HG02798 (cell line): Measurements from ENCODE around the gene BLOC1S6.
A peak's percentile ranks its signal among the peaks of the same experiment; 100 is the strongest.
"Not testable (repeated sequence)": the region's sequence is repeated elsewhere in the genome, so short reads cannot be mapped to it uniquely, and the experiment has no call there.

Experiments
- ATAC-seq: cut with Tn5 transposase; IDR thresholded peaks from one replicate; pipeline ENCODE4 v1.9.1; 2021; ENCODE audit warnings: mild to moderate bottlenecking; ENCODE audit not compliant: unreplicated experiment, poor library complexity

Gene BLOC1S6

DNA sequence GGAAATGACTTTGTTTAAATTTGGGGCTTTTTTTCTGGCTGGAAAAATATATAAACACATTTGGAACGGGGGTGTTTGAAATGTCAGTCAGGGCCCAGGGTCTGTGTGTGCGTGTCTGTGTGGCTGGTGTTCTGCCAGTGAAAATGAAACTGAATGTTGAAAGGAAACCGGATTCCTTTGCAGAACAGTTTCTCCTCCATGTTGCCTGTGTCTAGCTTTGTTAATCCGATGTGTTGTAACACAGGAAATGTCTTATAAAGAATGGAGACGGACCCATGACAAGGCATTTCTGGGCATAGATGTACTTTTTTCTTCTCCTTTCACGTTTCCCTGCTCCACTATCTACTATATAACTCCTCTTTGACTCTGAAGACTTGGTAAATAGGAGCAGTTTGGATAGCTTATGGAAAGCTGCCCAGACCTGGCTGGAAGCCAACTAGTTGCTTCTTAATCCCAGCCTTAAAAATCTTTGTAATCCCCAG is 50.4 kb downstream of the BLOC1S6 start:
- ATAC-seq = peak; percentile 49

DNA sequence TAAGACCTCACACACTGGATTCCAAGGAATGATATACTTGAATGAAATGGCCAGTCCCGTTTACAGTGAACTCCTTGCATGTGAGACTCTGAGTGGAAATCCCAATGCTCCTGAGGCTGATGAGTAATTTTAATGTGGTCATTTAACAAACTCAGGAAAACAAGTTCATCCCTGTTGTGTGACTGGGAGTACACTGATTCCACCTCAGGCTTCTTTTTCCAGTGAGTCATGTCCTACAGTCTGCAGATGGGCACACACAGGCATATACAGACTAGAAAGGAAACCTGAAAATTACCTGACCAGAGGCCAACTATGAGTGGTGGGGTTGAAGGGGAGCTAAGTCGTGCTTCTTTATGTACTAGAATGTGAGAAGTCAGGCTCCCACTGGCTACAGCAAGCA is 53.4 kb downstream of the BLOC1S6 start:
- no peak for ATAC-seq

DNA sequence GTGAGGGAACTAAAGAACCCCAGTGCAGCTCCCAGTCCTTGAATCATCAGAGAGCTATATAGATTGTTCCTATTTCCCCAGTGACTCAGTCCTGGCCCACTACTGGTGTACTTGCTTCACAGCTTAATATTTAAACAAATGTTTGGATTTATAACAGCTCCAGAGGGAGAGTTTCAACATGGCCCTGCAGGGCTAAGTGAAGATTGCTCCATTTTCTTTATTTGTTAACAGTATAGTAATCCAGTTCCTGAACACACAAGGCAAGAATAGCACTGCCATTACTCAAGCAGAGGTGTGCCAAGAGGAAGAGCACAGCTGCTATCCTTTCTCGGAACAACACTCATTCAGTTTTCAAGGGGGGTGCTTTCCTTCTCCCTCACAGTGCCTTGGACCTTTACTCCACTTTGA is 54.2 kb downstream of the BLOC1S6 start:
- ATAC-seq = no peak

DNA sequence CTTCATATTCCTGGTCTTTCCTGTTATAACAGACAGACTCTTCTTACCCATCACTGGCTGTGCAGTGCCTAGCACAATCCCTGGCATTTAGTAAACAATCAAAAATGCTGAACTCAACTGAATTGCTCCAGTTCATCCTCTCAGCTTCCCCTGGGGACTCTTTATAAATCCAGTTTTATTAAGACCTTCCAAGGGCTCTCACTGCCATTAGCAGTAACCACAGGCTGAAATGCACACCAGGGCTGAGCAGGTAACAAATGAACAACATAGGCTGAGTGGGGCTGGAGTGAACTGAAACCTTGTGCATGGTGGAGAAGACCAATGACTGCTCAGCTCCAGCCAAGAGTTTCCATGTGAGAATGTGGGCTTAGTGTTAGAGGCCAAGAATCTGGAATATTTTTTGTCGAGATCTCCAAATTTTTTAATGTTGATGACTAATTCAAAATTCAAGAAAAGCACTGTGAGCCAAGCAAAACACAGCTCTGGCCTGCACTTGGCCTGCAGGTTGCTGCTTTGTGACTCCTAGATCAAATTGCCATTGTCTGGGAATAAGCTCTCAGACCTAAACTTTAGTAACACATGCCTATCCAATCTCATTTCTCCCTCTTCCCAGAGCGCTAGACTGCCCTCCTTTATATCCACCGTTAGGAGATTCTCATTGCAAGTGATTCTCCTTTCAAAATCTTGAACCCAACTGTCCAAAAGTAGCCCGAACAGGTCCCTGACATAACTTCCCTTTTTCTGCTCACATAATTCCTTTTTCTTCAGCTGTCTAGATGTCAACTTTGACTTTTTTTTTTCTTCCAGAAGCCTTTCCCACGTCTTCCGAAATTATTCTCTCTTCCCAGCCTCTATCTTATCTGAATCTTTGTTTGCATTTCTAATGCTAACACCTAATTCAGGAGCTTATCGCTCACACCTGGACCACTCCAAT is 55.1 kb downstream of the BLOC1S6 start:
- no peak for ATAC-seq

DNA sequence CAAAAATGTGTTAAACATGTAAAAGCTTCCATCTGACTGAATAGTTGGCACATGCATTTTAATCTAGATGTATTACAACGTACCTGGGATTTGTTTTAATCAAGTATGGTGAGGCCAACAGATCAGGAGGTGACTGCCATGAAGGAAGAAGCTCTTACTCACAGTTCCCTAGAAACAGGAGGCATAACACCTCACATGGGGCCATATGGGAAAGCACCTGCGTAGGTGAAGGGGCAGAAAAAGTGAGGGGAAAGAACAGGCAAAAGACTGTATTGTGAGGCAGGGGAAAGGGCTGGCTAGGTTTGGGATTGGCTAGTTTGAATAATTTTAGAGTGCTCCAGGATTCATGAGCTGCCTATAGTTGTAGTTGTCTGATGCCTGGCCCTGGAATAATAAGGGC is 57.3 kb downstream of the BLOC1S6 start:
- ATAC-seq = no peak

DNA sequence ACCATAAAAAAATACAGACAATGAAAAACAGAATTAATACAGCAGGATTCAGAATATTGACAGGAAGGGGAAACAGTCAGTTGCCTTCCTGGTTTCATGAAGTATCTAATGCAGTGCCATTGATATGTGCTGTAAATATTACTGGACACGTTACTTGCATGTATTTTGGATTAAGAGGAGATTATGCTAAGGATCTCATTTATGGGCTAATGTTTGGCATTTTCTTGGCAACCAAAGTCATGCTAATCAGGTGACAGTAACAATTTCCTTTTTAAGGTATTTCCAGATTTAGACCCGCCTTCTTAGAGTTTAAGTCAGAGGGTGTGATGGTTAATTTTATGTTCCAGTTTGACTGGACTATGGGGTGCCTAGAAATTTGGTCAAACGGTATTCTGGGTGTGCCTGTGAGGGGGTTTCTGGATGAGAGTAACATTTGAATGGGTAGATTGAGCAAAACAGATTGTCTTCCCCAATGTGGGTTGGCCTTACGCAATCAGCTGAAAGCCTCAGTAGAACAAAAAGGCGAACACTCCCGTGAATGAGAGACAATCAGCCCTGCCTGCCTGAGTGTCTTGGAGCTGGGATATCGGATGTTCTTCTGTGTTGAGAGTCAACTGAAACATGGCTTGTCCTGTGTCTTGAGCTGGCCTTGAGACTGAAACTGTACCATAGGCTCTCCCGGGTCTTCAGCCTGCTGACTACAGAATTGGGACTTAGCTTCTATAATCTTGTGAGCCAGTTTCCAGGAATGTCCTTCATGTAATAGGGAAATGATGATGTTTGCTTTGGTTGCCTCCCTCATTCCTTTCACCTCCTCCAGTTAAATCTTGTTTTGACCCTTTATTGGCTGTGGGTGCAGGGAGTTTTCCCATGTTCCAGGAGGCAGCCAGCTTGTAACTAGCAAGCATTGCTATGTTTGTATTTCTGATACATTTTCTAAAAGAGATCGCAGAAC is 58.1 kb downstream of the BLOC1S6 start:
- ATAC-seq = no peak

DNA sequence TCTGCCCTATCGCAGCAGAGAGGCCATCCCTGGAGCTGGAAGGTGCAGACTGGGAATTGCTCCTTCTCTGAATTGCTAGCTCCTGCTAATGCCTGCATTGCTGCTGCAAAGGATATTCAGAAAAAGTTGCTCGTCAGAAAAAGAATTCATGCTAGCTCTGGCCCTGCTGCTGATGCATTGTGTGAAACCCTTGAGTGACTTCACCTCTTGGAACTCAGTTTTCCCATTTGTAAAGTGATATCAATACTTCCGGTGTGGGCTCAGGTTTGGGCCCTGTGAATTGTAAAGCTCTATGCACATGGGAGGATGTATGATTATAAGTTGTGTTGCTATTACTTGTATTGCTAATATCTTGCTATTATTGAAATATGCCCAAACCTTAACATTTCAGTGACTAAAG is 59.0 kb downstream of the BLOC1S6 start:
- ATAC-seq = no peak

DNA sequence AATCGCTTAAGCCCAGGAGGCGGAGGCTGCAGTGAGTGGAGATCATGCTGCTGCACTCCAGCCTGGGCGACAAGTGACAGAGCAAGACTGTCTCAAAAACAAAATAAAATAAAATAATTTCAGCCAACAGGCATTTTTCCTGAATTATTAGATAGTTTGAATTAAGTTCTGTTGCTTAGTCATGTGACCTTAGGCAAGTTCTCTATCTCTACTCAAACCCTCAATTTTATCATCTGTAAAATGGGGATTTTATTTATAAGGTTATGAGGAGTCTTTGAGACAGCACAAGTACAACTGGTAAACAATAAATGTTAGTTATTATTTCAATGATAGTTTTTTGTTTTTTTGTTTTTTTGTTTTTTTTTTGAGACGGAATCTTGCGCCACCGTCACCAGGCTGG is 60.6 kb downstream of the BLOC1S6 start:
- ATAC-seq = no peak

DNA sequence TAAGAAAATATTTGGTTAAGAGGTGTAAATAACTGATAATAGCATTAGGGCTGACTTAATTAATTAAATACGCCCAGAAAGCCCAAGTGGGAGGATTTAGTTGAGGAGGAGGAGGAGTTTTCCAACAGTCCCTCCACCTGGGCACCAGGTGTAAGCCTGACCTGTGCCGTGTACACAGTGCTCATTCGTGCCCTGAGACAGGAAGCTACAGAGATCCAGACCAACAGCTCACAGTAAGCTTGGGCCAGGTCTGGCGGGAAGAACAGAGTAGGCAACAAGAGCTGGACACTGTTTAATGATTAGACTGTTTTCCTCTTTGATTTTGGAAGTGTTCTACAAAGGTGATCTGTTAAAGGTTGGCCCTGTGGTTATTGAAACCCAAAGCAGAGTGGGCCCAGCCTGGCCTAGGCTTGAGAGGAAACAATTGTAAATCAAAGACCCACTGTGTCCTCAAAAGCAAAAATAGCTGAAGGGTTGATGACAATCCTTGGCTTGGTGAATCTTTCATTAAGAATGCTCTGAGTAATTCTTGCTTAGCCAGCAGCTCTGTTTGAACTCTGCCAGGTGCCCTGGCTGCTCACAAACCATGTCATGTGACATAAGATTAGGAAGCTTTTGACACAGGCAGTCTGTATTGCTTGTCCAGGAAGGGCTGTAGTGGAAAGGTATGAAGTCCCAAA is 61.5 kb downstream of the BLOC1S6 start:
- ATAC-seq = no peak

DNA sequence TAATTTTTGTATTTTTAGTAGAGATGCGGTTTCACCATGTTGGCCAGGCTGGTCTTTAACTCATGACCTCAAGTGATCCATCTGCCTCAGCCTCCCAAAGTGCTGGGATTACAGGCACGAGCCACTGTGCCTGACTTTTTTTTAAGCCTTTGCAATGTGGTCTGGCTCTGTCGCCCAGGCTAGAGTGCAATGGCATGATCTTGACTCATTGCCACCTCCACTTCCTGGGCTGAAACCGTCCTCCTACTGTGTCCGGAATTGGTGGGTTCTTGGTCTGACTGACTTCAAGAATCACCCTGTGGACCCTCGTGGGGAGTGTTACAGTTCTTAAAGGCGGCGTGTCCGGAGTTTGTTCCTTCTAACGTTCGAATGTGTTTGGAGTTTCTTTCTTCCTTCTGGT is 62.8 kb downstream of the BLOC1S6 start:
- not testable (repeated sequence) for ATAC-seq

DNA sequence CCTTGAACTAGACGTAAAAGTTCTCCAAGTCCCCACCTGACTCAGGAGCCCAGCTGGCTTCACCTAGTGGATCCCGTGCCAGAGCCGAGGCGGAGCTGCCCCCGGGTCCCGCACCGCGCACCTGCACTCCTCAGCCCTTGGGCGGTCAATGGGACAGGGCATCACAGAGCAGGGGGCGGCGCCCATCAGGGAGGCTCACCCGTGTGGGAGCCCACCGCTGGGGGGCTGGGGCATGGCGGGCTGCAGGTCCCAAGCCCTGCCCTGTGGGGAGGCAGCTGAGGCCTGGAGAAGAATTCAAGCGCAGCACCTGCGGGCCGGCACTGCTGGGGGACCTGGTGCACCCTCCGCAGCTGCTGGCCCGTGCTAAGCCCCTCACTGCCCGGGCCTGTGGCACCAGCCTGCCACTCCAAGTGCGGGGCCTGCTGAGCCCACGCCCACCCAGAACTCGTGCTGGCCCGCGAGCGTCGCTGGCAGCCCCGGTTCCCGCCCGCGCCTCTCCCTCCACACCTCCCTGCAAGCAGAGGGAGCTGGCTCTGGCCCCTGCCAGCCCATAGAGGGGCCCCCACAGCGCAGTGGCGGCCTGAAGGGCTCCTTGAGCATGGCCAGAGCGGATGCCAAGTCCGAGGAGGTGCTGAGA is 63.8 kb downstream of the BLOC1S6 start:
- ATAC-seq = no peak

DNA sequence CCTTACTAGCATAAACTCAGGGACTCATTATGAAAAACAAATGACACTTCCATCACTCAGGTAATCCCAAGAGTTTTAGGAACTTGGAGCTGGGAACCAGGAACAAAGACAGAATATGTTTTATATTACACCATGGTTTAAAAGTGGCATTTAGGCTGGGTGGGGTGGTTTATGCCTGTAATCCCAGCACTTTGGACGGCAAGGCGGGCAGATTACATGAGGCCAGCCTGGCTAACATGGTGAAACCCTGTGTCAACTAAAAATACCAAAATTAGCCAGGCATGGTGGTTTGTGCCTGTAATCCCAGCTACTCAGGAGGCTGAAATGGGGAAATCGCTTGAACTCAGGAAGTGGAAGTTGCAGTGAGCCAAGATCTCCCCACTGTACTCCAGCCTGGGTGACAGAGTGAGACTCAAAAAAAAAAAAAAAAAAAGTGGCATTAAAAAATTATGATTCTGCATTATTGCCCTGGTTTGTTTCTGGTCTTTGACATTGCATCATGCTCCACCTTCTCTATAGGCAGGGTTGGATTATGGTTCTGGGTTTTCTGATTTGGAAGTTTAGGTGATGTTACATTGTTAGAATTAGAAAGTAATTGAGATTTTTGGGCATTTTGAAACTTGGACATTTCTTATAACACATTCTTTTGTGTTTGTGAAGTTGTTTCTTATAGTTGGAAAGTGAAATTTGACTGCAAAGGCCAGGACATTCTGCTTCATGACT is 66.7 kb downstream of the BLOC1S6 start:
- ATAC-seq = no peak

DNA sequence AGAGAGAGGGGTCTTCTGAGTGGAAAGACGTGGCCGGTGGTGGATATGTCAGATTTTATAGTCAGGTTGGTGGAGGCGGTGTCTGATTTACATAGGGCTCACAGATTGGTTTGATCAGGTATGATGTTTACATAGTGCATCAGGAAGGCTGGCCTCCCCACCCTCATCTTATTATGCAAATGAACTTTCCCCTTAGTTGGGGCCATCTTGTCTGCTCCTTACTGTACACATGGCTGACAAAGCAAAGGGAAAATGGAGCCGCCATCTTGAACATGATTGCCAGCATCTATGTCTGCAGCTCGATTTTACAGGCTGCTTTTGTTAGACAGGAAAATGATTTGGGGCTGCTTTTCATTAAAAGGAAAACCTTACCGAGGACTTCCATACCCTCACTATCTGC is 67.6 kb downstream of the BLOC1S6 start:
- no peak for ATAC-seq

DNA sequence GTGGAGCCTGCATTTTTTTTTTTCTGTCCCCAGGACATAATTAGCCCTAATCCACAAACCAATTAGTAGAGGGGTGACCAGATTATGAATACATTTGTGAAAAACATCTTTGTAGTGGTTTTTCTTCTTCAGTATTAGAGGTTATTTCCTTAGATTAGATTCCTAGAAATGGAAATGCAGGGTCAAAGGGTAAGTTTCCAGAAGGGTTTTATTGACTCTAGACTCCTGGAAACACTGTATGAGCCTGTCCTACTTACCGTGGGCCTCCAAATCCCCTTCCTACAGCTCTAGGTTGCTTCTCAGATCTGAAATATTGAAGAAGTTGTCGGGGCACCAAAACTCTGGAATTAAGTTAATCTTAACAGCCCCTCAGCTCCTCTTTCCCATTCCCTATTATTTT is 70.1 kb downstream of the BLOC1S6 start:
- no peak for ATAC-seq

DNA sequence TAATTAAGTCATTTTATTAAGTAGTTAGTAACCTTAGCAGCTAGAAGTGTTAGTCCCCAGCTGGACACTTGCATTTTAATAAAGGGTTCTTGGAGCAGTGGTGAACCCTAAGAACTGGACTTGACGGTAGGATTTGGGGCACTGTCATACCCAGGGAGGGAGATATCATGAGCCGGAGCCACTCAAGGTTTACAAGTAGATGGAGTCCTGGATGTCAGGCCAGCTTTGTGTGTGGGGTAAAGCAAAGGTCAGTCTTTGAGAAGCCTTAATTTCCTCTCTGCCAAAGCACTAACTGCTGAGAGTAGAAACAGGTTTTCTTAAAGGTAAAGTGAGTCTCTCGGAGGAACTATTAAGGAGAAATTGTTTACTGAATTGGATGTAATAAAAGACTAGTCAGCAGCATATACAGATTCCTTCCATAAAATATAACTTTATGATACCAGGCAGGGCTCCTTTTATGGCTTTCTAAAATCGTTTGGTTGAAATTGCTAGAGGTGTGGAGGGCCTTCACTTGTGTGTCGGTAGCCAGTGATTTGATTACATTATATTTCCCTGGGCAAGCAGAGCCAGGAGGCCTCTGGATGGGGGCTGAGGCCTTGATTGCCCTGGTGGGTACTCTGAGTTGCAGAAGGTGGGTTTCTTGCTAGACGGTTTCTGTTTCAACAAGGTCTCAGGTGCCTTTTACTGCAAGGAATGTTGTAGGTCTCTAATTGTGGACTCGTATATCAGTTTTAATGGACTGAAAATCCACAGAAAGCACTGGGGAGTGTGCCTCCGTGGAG is 70.8 kb downstream of the BLOC1S6 start:
- ATAC-seq = no peak
